ENCODE results near the gene NAALADL2.

- TF ChIP-seq, protein P1, sequence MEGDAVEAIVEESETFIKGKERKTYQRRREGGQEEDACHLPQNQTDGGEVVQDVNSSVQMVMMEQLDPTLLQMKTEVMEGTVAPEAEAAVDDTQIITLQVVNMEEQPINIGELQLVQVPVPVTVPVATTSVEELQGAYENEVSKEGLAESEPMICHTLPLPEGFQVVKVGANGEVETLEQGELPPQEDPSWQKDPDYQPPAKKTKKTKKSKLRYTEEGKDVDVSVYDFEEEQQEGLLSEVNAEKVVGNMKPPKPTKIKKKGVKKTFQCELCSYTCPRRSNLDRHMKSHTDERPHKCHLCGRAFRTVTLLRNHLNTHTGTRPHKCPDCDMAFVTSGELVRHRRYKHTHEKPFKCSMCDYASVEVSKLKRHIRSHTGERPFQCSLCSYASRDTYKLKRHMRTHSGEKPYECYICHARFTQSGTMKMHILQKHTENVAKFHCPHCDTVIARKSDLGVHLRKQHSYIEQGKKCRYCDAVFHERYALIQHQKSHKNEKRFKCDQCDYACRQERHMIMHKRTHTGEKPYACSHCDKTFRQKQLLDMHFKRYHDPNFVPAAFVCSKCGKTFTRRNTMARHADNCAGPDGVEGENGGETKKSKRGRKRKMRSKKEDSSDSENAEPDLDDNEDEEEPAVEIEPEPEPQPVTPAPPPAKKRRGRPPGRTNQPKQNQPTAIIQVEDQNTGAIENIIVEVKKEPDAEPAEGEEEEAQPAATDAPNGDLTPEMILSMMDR (IDR thresholded peaks at IDR 0.05; ENCODE audit: insufficient read depth, low read length, poor library complexity, severe bottlenecking) = no peak
- TF ChIP-seq EZH2phosphoT487 (conservative IDR thresholded peaks at IDR 0.05; ENCODE audit: low read length) = no peak
These were observed 803.7 kb downstream of the NAALADL2 start for GRCh38 chr3:175662815-175663214.
